Sigmoid colon (tissue), 7 donors: ENCODE measurements around the gene MAML1. TPM values are rescaled to one million over a fixed set of nuclear protein-coding genes. Genes with fewer than 3 reads are reported as not detected.

ENCODE experiments used
- DNase-seq: peaks from one replicate; pipeline ENCODE4 v3.0.0-alpha.2; 2019
- H3K27ac ChIP-seq, 4 donors: fragments of 200-600 bp; sonication (generic); one replicate each; pipeline ENCODE4 v1.5.1; 2016 to 2019; ENCODE audit warnings: mild to moderate bottlenecking in 1 of 4
- H3K27me3 ChIP-seq, 3 donors: fragments of 200-600 bp; sonication (generic); one replicate each; pipeline ENCODE4 v1.5.1; 2019; ENCODE audit warnings: mild to moderate bottlenecking in 1 of 3
- H3K36me3 ChIP-seq, 4 donors: fragments of 200-600 bp; sonication (generic); one replicate each; pipeline ENCODE4 v1.5.1; 2016 to 2019
- H3K4me1 ChIP-seq, 4 donors: fragments of 200-600 bp; sonication (generic); one replicate each; pipeline ENCODE4 v1.5.1; 2017 to 2019
- H3K4me3 ChIP-seq, 4 donors: fragments of 200-600 bp; sonication (generic); one replicate each; pipeline ENCODE4 v1.5.1; 2017 to 2019; ENCODE audit warnings: mild to moderate bottlenecking in 2 of 4, moderate library complexity in 1 of 4
- H3K9me3 ChIP-seq, 4 donors: fragments of 200-600 bp in 3 of 4; sonication (generic) in 3 of 4; one replicate each; pipeline versions ENCODE4 v1.5.1 to v1.6.1; 2013 to 2019
- EP300 ChIP-seq, 4 donors: sonication (generic); formaldehyde crosslinking; IDR thresholded peaks; one replicate each; pipeline ENCODE4 v1.6.1; 2017; ENCODE audit warnings: antibody characterized with exemption in 4 of 4
- POLR2A ChIP-seq, 2 donors: fragments of 450-650 bp; IDR thresholded peaks; one replicate each; pipeline ENCODE4 v1.6.1; 2016; ENCODE audit warnings: antibody characterized with exemption in 2 of 2, mild to moderate bottlenecking in 2 of 2, moderate library complexity in 2 of 2
- POLR2AphosphoS5 ChIP-seq, 4 donors: sonication (generic); formaldehyde crosslinking; IDR thresholded peaks; one replicate each; pipeline ENCODE4 v1.6.1; 2017; ENCODE audit warnings: antibody characterized with exemption in 4 of 4
- WGBS, 2 donors: extraction: QIAGEN DNeasy Blood & Tissue Kit; methylation state at CpG; one replicate each; pipeline ENCODE4 v1.1.7; 2013; 5-methylcytosine and 5-hydroxymethylcytosine counted together
- intact Hi-C: fragments of 100-400 bp; cut with DNase I; formaldehyde crosslinking; loops from one replicate; pipeline ENCODE4 v1.15.1; 2023
- polyA plus RNA-seq, 3 donors: library from polyadenylated mRNA; stranded (reverse); fragments of 200-250 nt; gene quantifications; one replicate each; pipeline ENCODE4 v1.2.3, GENCODE V29; 2013
- total RNA-seq, 4 donors: library from RNA; depleted of rRNA; stranded (reverse); fragments of >200 nt; gene quantifications; one replicate each; pipeline ENCODE4 v1.1.0, GENCODE V29; 2016
- TF ChIP-seq, protein P1 (sequence below), 4 experiments: fragments of 450-650 bp in 3 of 4; fragments of 200-600 bp in 1 of 4; IDR thresholded peaks; one replicate each; pipeline ENCODE4 v1.5.1; 2016 to 2019; ENCODE audit warnings: antibody characterized with exemption in 4 of 4, mild to moderate bottlenecking in 3 of 4, moderate library complexity in 2 of 4
- donor health status: healthy with polysubstance abuse.
- donor health status: Bipolar disorder and iron deficiency.
- donor health status: healthy.

The MAML1 gene
- total and polyA plus RNA-seq, 7 donors, result 7.2 to 30.2 (median 18.1) TPM

GRCh38 chr5:179815491-179816249, 83.0 kb downstream of the MAML1 start:
- H3K27ac ChIP-seq, result no peak overlapping the region
- H3K36me3 ChIP-seq, result peaks cover 0 to 14% (median 0%) of the 10 kb centered on the region in 4 donors
- 94 to 97% methylated on average over 21 of the region's 21 CpGs for WGBS, 2 donors
- intact Hi-C loops, result no loop called here
- TF ChIP-seq POLR2A (IDR thresholded peaks at IDR 0.05) (no peak), EP300 (IDR thresholded peaks at IDR 0.05) (no peak), POLR2AphosphoS5 (IDR thresholded peaks at IDR 0.05) (no peak)
- TF ChIP-seq, protein P1, sequence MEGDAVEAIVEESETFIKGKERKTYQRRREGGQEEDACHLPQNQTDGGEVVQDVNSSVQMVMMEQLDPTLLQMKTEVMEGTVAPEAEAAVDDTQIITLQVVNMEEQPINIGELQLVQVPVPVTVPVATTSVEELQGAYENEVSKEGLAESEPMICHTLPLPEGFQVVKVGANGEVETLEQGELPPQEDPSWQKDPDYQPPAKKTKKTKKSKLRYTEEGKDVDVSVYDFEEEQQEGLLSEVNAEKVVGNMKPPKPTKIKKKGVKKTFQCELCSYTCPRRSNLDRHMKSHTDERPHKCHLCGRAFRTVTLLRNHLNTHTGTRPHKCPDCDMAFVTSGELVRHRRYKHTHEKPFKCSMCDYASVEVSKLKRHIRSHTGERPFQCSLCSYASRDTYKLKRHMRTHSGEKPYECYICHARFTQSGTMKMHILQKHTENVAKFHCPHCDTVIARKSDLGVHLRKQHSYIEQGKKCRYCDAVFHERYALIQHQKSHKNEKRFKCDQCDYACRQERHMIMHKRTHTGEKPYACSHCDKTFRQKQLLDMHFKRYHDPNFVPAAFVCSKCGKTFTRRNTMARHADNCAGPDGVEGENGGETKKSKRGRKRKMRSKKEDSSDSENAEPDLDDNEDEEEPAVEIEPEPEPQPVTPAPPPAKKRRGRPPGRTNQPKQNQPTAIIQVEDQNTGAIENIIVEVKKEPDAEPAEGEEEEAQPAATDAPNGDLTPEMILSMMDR (IDR thresholded peaks at IDR 0.05), result no peak
- H3K27me3 ChIP-seq, result no peaks in the 10 kb centered on the region
- no peak for DNase-seq
- H3K9me3 ChIP-seq, result no peaks in the 10 kb centered on the region
- H3K4me1 ChIP-seq, result peaks cover 0 to 42% (median 39%) of the 10 kb centered on the region in 4 donors
- no peak overlapping the region for H3K4me3 ChIP-seq

DNA sequence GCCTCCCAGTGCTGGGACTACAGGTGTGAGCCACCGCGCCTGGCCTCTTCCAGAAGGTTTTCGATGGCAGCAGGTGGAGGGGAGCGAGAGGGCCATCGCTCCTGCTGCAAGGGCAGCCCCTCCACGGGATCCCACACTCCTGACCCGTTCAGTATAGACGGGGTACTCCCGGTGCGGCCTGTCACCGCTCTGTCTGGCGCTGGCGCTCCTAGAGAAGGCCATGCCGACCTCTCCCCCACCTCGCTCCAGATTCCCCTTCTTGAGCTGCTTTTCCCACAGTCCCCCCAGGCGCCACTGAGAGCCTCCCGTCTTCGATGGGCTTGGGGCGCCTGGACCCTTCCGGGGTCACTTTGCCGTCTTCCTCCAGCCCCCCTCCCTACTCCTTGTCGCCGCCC, 83.8 kb downstream of the MAML1 start:
- peaks cover 0 to 42% (median 39%) of the 10 kb centered on the region in 4 donors for H3K4me1 ChIP-seq
- no peak for DNase-seq
- intact Hi-C loops, result no loop called here
- WGBS, 2 donors, result 65 to 72% methylated on average over 23 of the region's 23 CpGs
- peaks cover 0 to 14% (median 0%) of the 10 kb centered on the region in 4 donors for H3K36me3 ChIP-seq
- H3K9me3 ChIP-seq, result no peaks in the 10 kb centered on the region
- TF ChIP-seq, protein P1 (IDR thresholded peaks at IDR 0.05), result no peak
- TF ChIP-seq EP300 (IDR thresholded peaks at IDR 0.05) (no peak), POLR2AphosphoS5 (IDR thresholded peaks at IDR 0.05) (no peak)
- H3K4me3 ChIP-seq, result peak overlapping the region; percentile 35 to 74 (median 58)
- H3K27ac ChIP-seq, result peak overlapping the region; percentile 97 to 100 (median 99)
- H3K27me3 ChIP-seq, result no peaks in the 10 kb centered on the region

- no peaks in the 10 kb centered on the region for H3K9me3 ChIP-seq
- DNase-seq, result no peak
- WGBS, 2 donors, result 2% methylated on average over 72 of the region's 72 CpGs
- peaks cover 0 to 44% (median 40%) of the 10 kb centered on the region in 4 donors for H3K4me1 ChIP-seq
- H3K27me3 ChIP-seq, result no peaks in the 10 kb centered on the region
- peaks cover 0 to 14% (median 0%) of the 10 kb centered on the region in 4 donors for H3K36me3 ChIP-seq
- peak overlapping the region; percentile 35 to 74 (median 58) for H3K4me3 ChIP-seq
- TF ChIP-seq, protein P1 (IDR thresholded peaks at IDR 0.05), result peak in 1 of 4 experiments; percentile 12
- no peak for TF ChIP-seq POLR2A (IDR thresholded peaks at IDR 0.05)
- TF ChIP-seq POLR2AphosphoS5 (IDR thresholded peaks at IDR 0.05), result peak in 3 of 4 donors; percentile 16 to 40 (median 24)
- TF ChIP-seq EP300 (IDR thresholded peaks at IDR 0.05), result no peak
- peak overlapping the region; percentile 97 to 100 (median 99) for H3K27ac ChIP-seq
- intact Hi-C loops, result no loop called here
Observed at GRCh38 chr5:179816796-179817469, 84.3 kb downstream of the MAML1 start.

DNA sequence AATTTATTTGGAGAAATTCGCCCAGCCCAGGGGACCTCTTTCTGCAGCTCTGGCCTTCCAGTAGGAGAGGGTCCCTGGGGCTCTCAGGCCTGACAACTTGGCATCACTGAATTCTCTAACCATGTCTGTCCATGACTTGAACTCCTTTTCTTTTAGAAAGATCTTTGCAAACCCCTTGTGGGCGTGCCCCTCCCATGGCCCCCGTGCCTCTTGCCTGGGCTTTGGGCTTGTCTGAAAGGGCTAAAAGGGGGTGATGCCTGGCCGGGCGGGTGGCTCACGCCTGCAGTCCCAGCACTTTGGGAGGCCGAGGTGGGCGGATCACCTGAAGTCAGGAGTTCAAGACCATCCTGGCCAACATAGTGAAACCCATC, 84.8 kb downstream of the MAML1 start:
- DNase-seq, result no peak
- WGBS, 2 donors, result 73 to 87% methylated on average over 8 of the region's 8 CpGs

More for the DNA sequence above, 84.8 kb downstream of the MAML1 start:
- Histone ChIP-seq H3K36me3 (peaks cover 0 to 11% (median 0%) of the 10 kb centered on the region in 4 donors), H3K27me3 (no peaks in the 10 kb centered on the region), H3K9me3 (no peaks in the 10 kb centered on the region), H3K27ac (peak overlapping the region; percentile 97 to 100 (median 99)), H3K4me1 (peaks cover 0 to 49% (median 46%) of the 10 kb centered on the region in 4 donors), H3K4me3 (peak overlapping the region; percentile 35 to 74 (median 58))
- TF ChIP-seq POLR2A (IDR thresholded peaks at IDR 0.05) (no peak), EP300 (IDR thresholded peaks at IDR 0.05) (no peak)
- TF ChIP-seq, protein P1 (IDR thresholded peaks at IDR 0.05), result peak in 1 of 4 experiments; percentile 4
- intact Hi-C loops, result no loop called here
